GM12878 (cell line): Measurements from ENCODE around the gene CD101.

Experiments
- CREM ChIP-seq: IDR thresholded peaks from 2 replicates; pipeline ENCODE4 v1.6.1; 2014; ENCODE audit warnings: antibody characterized with exemption, low read depth
- JUND ChIP-seq: IDR thresholded peaks from 2 replicates; pipeline ENCODE4 v1.6.1; 2012; ENCODE audit warnings: low read depth, mild to moderate bottlenecking, low read length, improper control_type of control experiment, moderate library complexity
- TAF1 ChIP-seq: IDR thresholded peaks from 2 replicates; pipeline ENCODE4 v1.6.1; 2011; ENCODE audit warnings: mild to moderate bottlenecking, low read depth, low read length, borderline replicate concordance
- YY1 ChIP-seq: IDR thresholded peaks from 2 replicates; pipeline ENCODE4 v1.6.1; 2011; ENCODE audit warnings: low read depth, mild to moderate bottlenecking, low read length
- TF ChIP-seq, protein P1 (sequence below): fragments of 450-650 bp; IDR thresholded peaks from 2 replicates; pipeline ENCODE4 v1.6.1; 2017; ENCODE audit warnings: mild to moderate bottlenecking
- TF ChIP-seq, protein P2 (sequence below), 3 experiments: IDR thresholded peaks in 2 of 3; conservative IDR thresholded peaks in 1 of 3; 2 replicates each; pipeline ENCODE4 v1.5.1; 2011; ENCODE audit warnings: low read depth in 3 of 3, low read length in 3 of 3, mild to moderate bottlenecking in 3 of 3, control low read depth in 2 of 3, moderate library complexity in 2 of 3, inconsistent platforms in 1 of 3, mixed read lengths in 1 of 3; ENCODE audit not compliant: control insufficient read depth in 2 of 3, insufficient read depth in 1 of 3; ENCODE audit errors: extremely low read depth in 1 of 3

DNA sequence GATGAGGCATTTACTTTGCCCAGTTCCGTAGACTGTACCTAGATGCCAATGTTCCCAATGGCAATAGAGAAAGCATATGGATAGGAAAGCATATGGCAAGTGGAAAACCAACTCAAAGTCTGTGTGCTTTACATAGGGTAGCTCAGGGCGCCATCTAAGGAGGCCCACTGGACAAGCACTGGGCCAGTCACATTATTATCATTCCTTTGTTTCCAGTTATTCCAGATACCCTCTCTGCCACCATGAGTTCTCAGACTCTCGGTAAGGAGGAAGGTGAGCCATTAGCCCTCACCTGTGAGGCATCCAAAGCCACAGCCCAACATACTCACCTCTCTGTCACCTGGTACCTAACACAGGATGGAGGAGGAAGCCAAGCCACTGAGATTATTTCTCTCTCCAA, 9.8 kb downstream of the CD101 start:
- no peak for TF ChIP-seq CREM
- TF ChIP-seq, protein P1, sequence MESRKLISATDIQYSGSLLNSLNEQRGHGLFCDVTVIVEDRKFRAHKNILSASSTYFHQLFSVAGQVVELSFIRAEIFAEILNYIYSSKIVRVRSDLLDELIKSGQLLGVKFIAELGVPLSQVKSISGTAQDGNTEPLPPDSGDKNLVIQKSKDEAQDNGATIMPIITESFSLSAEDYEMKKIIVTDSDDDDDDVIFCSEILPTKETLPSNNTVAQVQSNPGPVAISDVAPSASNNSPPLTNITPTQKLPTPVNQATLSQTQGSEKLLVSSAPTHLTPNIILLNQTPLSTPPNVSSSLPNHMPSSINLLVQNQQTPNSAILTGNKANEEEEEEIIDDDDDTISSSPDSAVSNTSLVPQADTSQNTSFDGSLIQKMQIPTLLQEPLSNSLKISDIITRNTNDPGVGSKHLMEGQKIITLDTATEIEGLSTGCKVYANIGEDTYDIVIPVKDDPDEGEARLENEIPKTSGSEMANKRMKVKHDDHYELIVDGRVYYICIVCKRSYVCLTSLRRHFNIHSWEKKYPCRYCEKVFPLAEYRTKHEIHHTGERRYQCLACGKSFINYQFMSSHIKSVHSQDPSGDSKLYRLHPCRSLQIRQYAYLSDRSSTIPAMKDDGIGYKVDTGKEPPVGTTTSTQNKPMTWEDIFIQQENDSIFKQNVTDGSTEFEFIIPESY = no peak
- no peak for TF ChIP-seq JUND
- no peak for TF ChIP-seq TAF1
- no peak for TF ChIP-seq YY1
- TF ChIP-seq, protein P2, sequence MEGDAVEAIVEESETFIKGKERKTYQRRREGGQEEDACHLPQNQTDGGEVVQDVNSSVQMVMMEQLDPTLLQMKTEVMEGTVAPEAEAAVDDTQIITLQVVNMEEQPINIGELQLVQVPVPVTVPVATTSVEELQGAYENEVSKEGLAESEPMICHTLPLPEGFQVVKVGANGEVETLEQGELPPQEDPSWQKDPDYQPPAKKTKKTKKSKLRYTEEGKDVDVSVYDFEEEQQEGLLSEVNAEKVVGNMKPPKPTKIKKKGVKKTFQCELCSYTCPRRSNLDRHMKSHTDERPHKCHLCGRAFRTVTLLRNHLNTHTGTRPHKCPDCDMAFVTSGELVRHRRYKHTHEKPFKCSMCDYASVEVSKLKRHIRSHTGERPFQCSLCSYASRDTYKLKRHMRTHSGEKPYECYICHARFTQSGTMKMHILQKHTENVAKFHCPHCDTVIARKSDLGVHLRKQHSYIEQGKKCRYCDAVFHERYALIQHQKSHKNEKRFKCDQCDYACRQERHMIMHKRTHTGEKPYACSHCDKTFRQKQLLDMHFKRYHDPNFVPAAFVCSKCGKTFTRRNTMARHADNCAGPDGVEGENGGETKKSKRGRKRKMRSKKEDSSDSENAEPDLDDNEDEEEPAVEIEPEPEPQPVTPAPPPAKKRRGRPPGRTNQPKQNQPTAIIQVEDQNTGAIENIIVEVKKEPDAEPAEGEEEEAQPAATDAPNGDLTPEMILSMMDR (IDR thresholded peaks at IDR 0.05 in 2 of 3, conservative IDR thresholded peaks at IDR 0.05 in 1 of 3; ENCODE audit: control insufficient read depth in 2 of 3, extremely low read depth in 1 of 3, insufficient read depth in 1 of 3, low read depth in 3 of 3, low read length in 3 of 3) = no peak
